GM12878 (cell line): Measurements from ENCODE around the gene GSG1L. TPM values are rescaled to one million over a fixed set of nuclear protein-coding genes. Genes with fewer than 3 reads are reported as not detected.

Source experiments
- ATAC-seq: fragments of 200-7000 bp; cut with Tn5 transposase; 3 replicates; pipeline ENCODE4 v1.9.1; 2020; ENCODE audit warnings: mild to moderate bottlenecking, moderate library complexity
- BruUV-seq: library from RNA; stranded (reverse); fragments of 400-500 nt; replicated peaks from 2 replicates; lab custom pipeline; 2021; lab: Mats Ljungman, UMichigan
- CTCF ChIA-PET: fragments of 300-600 bp; sonication (Branson Sonifier 250); formaldehyde crosslinking; extraction: SDS; loops from one replicate; lab custom pipeline; 2021; ENCODE audit warnings: inconsistent platforms; lab: Yijun Ruan, JAX
- POLR2A ChIA-PET: fragments of 350-600 bp; formaldehyde crosslinking; extraction: SDS; loops from one replicate; lab custom pipeline; 2021; ENCODE audit warnings: inconsistent platforms; lab: Charles Lee
- RAD21 ChIA-PET: fragments of 300-600 bp; sonication (Branson Sonifier 250); formaldehyde crosslinking; loops from one replicate; lab custom pipeline; 2023; ENCODE audit warnings: antibody characterized with exemption; ENCODE audit not compliant: unreplicated experiment; lab: Charles Lee
- SMC1A ChIA-PET: fragments of 300-600 bp; sonication (Branson Sonifier 250); formaldehyde crosslinking; loops from one replicate; lab custom pipeline; 2023; ENCODE audit not compliant: unreplicated experiment, uncharacterized antibody; lab: Charles Lee
- DNase-seq: peaks from one replicate; pipeline ENCODE4 v3.0.0-alpha.2; 2011; ENCODE audit warnings: low read depth, low spot score
- FAIRE-seq: peaks from 3 replicates; lab custom pipeline; 2011; peaks lifted over from hg19 to GRCh38; lab: Jason Lieb, UNC
- H2AFZ ChIP-seq: 2 replicates; pipeline ENCODE4 v1.6.0; 2011; ENCODE audit warnings: low read depth, low read length, control low read depth; ENCODE audit not compliant: control insufficient read depth
- H3K27ac ChIP-seq: 2 replicates; pipeline ENCODE4 v1.5.1; 2011; ENCODE audit warnings: control low read depth; ENCODE audit not compliant: control insufficient read depth, insufficient read depth
- H3K27me3 ChIP-seq, 2 experiments: replicated peaks in 1 of 2; 2 replicates each; pipeline versions ENCODE4 v1.6.0 to v1.6.1; 2011; ENCODE audit warnings: low read length in 1 of 2; ENCODE audit not compliant: control insufficient read depth in 2 of 2, insufficient read depth in 2 of 2
- H3K36me3 ChIP-seq, 2 experiments: 2 replicates each; pipeline ENCODE4 v1.5.1; 2011; ENCODE audit warnings: low read length in 1 of 2; ENCODE audit not compliant: control insufficient read depth in 2 of 2, insufficient read depth in 2 of 2
- H3K4me1 ChIP-seq: 2 replicates; pipeline ENCODE4 v1.6.1; 2011; ENCODE audit warnings: mild to moderate bottlenecking, low read length, moderate library complexity, mixed read lengths; ENCODE audit not compliant: control insufficient read depth, insufficient read depth
- H3K4me2 ChIP-seq: 2 replicates; pipeline ENCODE4 v1.6.0; 2011; ENCODE audit warnings: control low read depth; ENCODE audit not compliant: control insufficient read depth, insufficient read depth
- H3K4me3 ChIP-seq: fragments of 200-600 bp; sonication (generic); 2 replicates; pipeline ENCODE4 v1.5.1; 2016
- H3K79me2 ChIP-seq: 2 replicates; pipeline ENCODE4 v1.6.0; 2011; ENCODE audit warnings: low read length; ENCODE audit not compliant: control insufficient read depth, insufficient read depth
- H3K9ac ChIP-seq: 2 replicates; pipeline ENCODE4 v1.8.0; 2011; ENCODE audit warnings: low read length, control low read depth, mixed read lengths; ENCODE audit not compliant: control insufficient read depth, insufficient read depth
- H3K9me3 ChIP-seq: replicated peaks from 3 replicates; pipeline ENCODE4 v1.5.1; 2011; ENCODE audit warnings: mild to moderate bottlenecking, low read length; ENCODE audit not compliant: control insufficient read depth, insufficient read depth
- H4K20me1 ChIP-seq: 2 replicates; pipeline ENCODE4 v1.6.0; 2011; ENCODE audit not compliant: control insufficient read depth, insufficient read depth
- BRCA1 ChIP-seq: IDR thresholded peaks from 2 replicates; pipeline ENCODE4 v1.6.1; 2011; ENCODE audit warnings: low read depth, low read length, improper control_type of control experiment
- CEBPB ChIP-seq, 2 experiments: fragments of 150-350 bp in 1 of 2; IDR thresholded peaks; 2 replicates each; pipeline ENCODE4 v1.6.1; 2012 to 2014; ENCODE audit warnings: low read depth in 2 of 2, low read length in 2 of 2, borderline replicate concordance in 1 of 2, inconsistent platforms in 1 of 2
- CHD2 ChIP-seq: IDR thresholded peaks from 2 replicates; pipeline ENCODE4 v1.6.1; 2011; ENCODE audit warnings: low read depth, low read length, improper control_type of control experiment, borderline replicate concordance
- MTA2 ChIP-seq: fragments of 450-650 bp; IDR thresholded peaks from 2 replicates; pipeline ENCODE4 v1.6.1; 2016; ENCODE audit warnings: low read depth, mild to moderate bottlenecking, moderate library complexity
- NFYB ChIP-seq: IDR thresholded peaks from 2 replicates; pipeline ENCODE4 v1.6.1; 2011; ENCODE audit warnings: low read depth, mild to moderate bottlenecking, low read length, improper control_type of control experiment, moderate library complexity; ENCODE audit not compliant: insufficient read depth
- NR2C2 ChIP-seq: IDR thresholded peaks from 2 replicates; pipeline ENCODE4 v1.6.1; 2011; ENCODE audit warnings: borderline replicate concordance, low read depth; ENCODE audit not compliant: control insufficient read depth, insufficient read length
- POU2F2 ChIP-seq: IDR thresholded peaks from 3 replicates; pipeline ENCODE4 v1.6.1; 2011; ENCODE audit warnings: low read depth, mild to moderate bottlenecking, low read length, borderline replicate concordance
- PRDM15 ChIP-seq: fragments of 450-650 bp; formaldehyde crosslinking; IDR thresholded peaks from 2 replicates; pipeline ENCODE4 v1.4.0; 2020; ENCODE audit warnings: mild to moderate bottlenecking, moderate library complexity
- RB1 ChIP-seq: fragments of 450-650 bp; formaldehyde crosslinking; IDR thresholded peaks from 2 replicates; pipeline ENCODE4 v1.6.1; 2017; ENCODE audit warnings: mild to moderate bottlenecking, borderline replicate concordance
- SKIL ChIP-seq: fragments of 450-650 bp; IDR thresholded peaks from 2 replicates; pipeline ENCODE4 v1.6.1; 2017; ENCODE audit warnings: mild to moderate bottlenecking, low read depth, inconsistent platforms; ENCODE audit not compliant: poor library complexity, severe bottlenecking
- ZNF207 ChIP-seq: fragments of 450-650 bp; IDR thresholded peaks from 2 replicates; pipeline ENCODE4 v1.6.1; 2014; ENCODE audit warnings: antibody characterized with exemption, mild to moderate bottlenecking, borderline replicate concordance
- ZNF384 ChIP-seq: IDR thresholded peaks from 2 replicates; pipeline ENCODE4 v1.6.1; 2012; ENCODE audit warnings: low read depth, mild to moderate bottlenecking, low read length, improper control_type of control experiment, borderline replicate concordance
- ZNF592 ChIP-seq: fragments of 450-650 bp; IDR thresholded peaks from 2 replicates; pipeline ENCODE4 v1.6.1; 2017; ENCODE audit warnings: mild to moderate bottlenecking, moderate library complexity
- WGBS: methylation state at CpG from one replicate; pipeline ENCODE4 v1.1.6; 2016; ENCODE audit warnings: low lambda C conversion rate; ENCODE audit not compliant: insufficient replicate concordance, insufficient coverage; ENCODE audit errors: missing lambda C conversion rate; 5-methylcytosine and 5-hydroxymethylcytosine counted together
- in situ Hi-C: fragments of 300-500 bp; cut with MboI; formaldehyde crosslinking; loops from 9 replicates; pipeline ENCODE4 v1.14.3; 2018; ENCODE audit warnings: mixed read lengths
- intact Hi-C: fragments of 100-400 bp; cut with micrococcal nuclease; formaldehyde crosslinking; loops from one replicate; pipeline ENCODE4 v1.14.2; 2022; ENCODE audit not compliant: unreplicated experiment
- polyA plus RNA-seq, 11 experiments: library from polyadenylated mRNA; depleted of rRNA in 4 of 11; unstranded in 6 of 11; stranded (reverse) in 5 of 11; fragments of >200 nt; fragmentation: Nextera tagmentation in 4 of 11; fragmentation: Illumina TruSeq in 1 of 11; extraction: Ambion mirVana in 4 of 11; extraction: Trizol in 1 of 11; gene quantifications; 1 replicate in 1 of 11; 2 replicates in 10 of 11; pipeline versions ENCODE4 v1.2.1 to v1.2.3, GENCODE V29; 2011 to 2016; ENCODE audit warnings: inconsistent platforms in 2 of 11, missing spikeins in 2 of 11, low read depth in 1 of 11
- total RNA-seq, 4 experiments: library from RNA; depleted of rRNA in 3 of 4; stranded (reverse); fragments of >200 nt in 3 of 4; fragmentation: Illumina TruSeq in 1 of 4; extraction: Trizol in 1 of 4; gene quantifications; 2 replicates each; pipeline versions ENCODE4 v1.2.1 to v1.2.3, GENCODE V29; 2013 to 2021

GSG1L gene
- total and polyA plus RNA-seq, 10 of the 15 experiments (the other 5 are each of a cell fraction or from before 2014, with no cell fraction given) = not detected

GRCh38 chr16:27894386-27894785, 169.1 kb downstream of the GSG1L start:
- no peaks in the 10 kb centered on the region; the same call in 2 of the 3 replicates for H3K9me3 ChIP-seq
- H3K79me2 ChIP-seq = no peaks in the 10 kb centered on the region
- no peak overlapping the region for H3K4me3 ChIP-seq
- no peak overlapping the region for H3K9ac ChIP-seq
- H3K36me3 ChIP-seq = no peaks in the 10 kb centered on the region
- in situ Hi-C loops (no loop called here), intact Hi-C loops (no loop called here)
- ChIA-PET CTCF (no interaction called here), POLR2A (no interaction called here), SMC1A (interaction anchor here (0.7 kb wide), 1 partner anchor 32 kb away, joined by 3 read pairs; no protein-coding TSS in a partner anchor), RAD21 (no interaction called here)
- no peaks in the 10 kb centered on the region for H3K4me1 ChIP-seq
- no peaks in the 10 kb centered on the region; a peak in 3 of 4 replicates for H3K27me3 ChIP-seq
- BruUV-seq = no TSS peak
- FAIRE-seq (no peak), ATAC-seq (no peak), DNase-seq (no peak)
- H3K27ac ChIP-seq = no peak overlapping the region
- WGBS = 50% methylated on average over 8 of the region's 8 CpGs
- no peak overlapping the region for H2AFZ ChIP-seq
- H4K20me1 ChIP-seq = no peaks in the 10 kb centered on the region
- no peak overlapping the region for H3K4me2 ChIP-seq
- TF ChIP-seq NFYB (no peak), POU2F2 (no peak), RB1 (no peak), PRDM15 (no peak), CHD2 (no peak), NR2C2 (no peak), CEBPB (IDR thresholded peaks at IDR 0.05; ENCODE audit: borderline replicate concordance in 1 of 2, low read depth in 2 of 2, low read length in 2 of 2) (no peak), SKIL (no peak), ZNF384 (no peak), BRCA1 (no peak), ZNF207 (no peak), ZNF592 (no peak), MTA2 (no peak)
